ENCODE data around the gene NFE2L1. TPM values are rescaled to one million over a fixed set of nuclear protein-coding genes. Genes with fewer than 3 reads are reported as not detected.

The NFE2L1 gene
- total and polyA plus RNA-seq, 2 experiments from 2014 or later, result 28.0 to 66.4 TPM

GRCh38 chr17:48093341-48094045 lies 45.3 kb downstream of the NFE2L1 start:
- Histone ChIP-seq H4K20me1 (ENCODE audit: insufficient read depth) (0 out of 2 replicates have a peak, but pooled peaks cover 8% of the 10 kb centered on the region), H3K79me2 (ENCODE audit: insufficient read depth) (peaks cover 100% of the 10 kb centered on the region), H3K27me3 (replicated peaks; ENCODE audit: insufficient read depth) (no peaks in the 10 kb centered on the region), H3K27ac (no peak overlapping the region), H3K4me1 (ENCODE audit: insufficient read depth) (peaks cover 4% of the 10 kb centered on the region; the same call in 1 of the 2 replicates), H3K36me3 (ENCODE audit: low read depth) (peaks cover 4% of the 10 kb centered on the region; the same call in 1 of the 2 replicates), H3K9me2 (ENCODE audit: insufficient read depth) (no peaks in the 10 kb centered on the region), H3K9me3 (ENCODE audit: low read depth) (no peaks in the 10 kb centered on the region), H3K9ac (no peak overlapping the region), H3K4me3 (no peak overlapping the region), H3F3A (ENCODE audit: insufficient read depth) (peaks cover 8% of the 10 kb centered on the region; the same call in 1 of the 2 replicates), H3K4me2 (ENCODE audit: unreplicated experiment) (no peak overlapping the region), H2AFZ (no peak overlapping the region)
- no peak for DNase-seq
- in situ Hi-C loops (cut with MboI), result loop anchor here (10.0 kb wide), 1 partner anchor 59 kb away; the partner anchor contains the start of gene COPZ2
- 84 to 88% methylated on average over 11 of the region's 11 CpGs for WGBS, 2 experiments (ENCODE audit: low coverage in 1 of 2, low lambda C conversion rate in 2 of 2, missing lambda C conversion rate in 2 of 2)
- TF ChIP-seq EZH2 (IDR thresholded peaks at IDR 0.05; ENCODE audit: insufficient read depth, poor library complexity, severe bottlenecking) (no peak), EZH2phosphoT487 (IDR thresholded peaks at IDR 0.05; ENCODE audit: insufficient read depth, low read depth) (no peak)

- no peak for TF ChIP-seq EZH2 (IDR thresholded peaks at IDR 0.05; ENCODE audit: insufficient read depth, poor library complexity, severe bottlenecking)
- TF ChIP-seq EZH2phosphoT487 (IDR thresholded peaks at IDR 0.05; ENCODE audit: insufficient read depth, low read depth), result no peak
These were observed 47.5 kb downstream of the NFE2L1 start for GRCh38 chr17:48095611-48096010.

DNA sequence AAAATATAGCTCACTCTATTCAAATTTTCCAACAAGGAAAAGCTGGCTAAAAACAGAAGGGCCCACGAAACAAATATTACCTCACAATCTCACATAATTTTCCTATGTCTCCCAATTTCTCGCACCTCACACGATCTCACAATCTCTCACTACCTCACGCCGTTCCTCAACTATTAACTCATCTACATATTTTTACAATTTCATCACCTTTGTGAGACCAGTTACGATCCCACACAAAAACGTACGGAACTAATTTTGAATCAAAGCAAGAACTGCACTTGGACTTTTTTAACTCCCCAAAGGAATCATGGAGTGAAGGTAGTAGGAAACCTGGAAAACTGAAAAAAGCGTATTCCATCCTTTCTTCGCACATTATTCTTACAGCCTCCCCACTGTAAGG lies 52.0 kb downstream of the NFE2L1 start:
- WGBS, 2 experiments (ENCODE audit: low coverage in 1 of 2, low lambda C conversion rate in 2 of 2, missing lambda C conversion rate in 2 of 2), result 2% methylated on average over 10 of the region's 10 CpGs
- in situ Hi-C loops (cut with MboI), result no loop called here
- H3K4me3 ChIP-seq, result peak overlapping the region; percentile 99

More at GRCh38 chr17:48095611-48096010, 47.5 kb downstream of the NFE2L1 start:
- Histone ChIP-seq H3K27ac (no peak overlapping the region), H3K9ac (no peak overlapping the region), H3K36me3 (ENCODE audit: low read depth) (peaks cover 4% of the 10 kb centered on the region; the same call in 1 of the 2 replicates), H3K9me3 (ENCODE audit: low read depth) (no peaks in the 10 kb centered on the region), H4K20me1 (ENCODE audit: insufficient read depth) (0 out of 2 replicates have a peak, but pooled peaks cover 9% of the 10 kb centered on the region), H3K4me3 (no peak overlapping the region), H3K9me2 (ENCODE audit: insufficient read depth) (no peaks in the 10 kb centered on the region), H3K79me2 (ENCODE audit: insufficient read depth) (peaks cover 96% of the 10 kb centered on the region), H3K27me3 (replicated peaks; ENCODE audit: insufficient read depth) (no peaks in the 10 kb centered on the region), H2AFZ (no peak overlapping the region), H3K4me2 (ENCODE audit: unreplicated experiment) (no peak overlapping the region), H3F3A (ENCODE audit: insufficient read depth) (peaks cover 24% of the 10 kb centered on the region), H3K4me1 (ENCODE audit: insufficient read depth) (peaks cover 10% of the 10 kb centered on the region)
- in situ Hi-C loops (cut with MboI), result loop anchor here (10.0 kb wide), 1 partner anchor 61 kb away; the partner anchor contains the start of gene COPZ2
- WGBS, 2 experiments (ENCODE audit: low coverage in 1 of 2, low lambda C conversion rate in 2 of 2, missing lambda C conversion rate in 2 of 2), result 34 to 41% methylated on average over 4 of the region's 4 CpGs
- peak; percentile 54 for DNase-seq

DNA sequence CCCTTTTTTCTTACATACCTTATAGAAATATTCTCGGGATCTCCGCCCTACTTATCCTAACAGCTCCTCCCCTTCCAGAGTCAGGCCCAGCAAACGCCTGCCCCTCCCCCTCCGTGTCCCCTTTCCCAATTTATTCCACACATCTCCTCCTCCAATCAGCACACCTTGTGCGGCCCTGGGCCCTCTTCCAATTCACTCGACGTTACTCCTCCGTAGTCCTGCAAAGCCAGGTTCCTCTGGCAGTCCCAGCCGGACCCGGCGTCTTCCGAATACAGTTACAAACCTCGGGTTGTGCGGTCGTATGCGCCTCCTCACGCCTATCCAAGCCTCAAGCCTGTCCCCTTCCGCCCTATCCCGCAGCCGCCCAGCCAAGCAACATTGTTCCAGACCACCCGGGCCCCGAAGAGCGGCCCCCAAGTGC lies 52.4 kb downstream of the NFE2L1 start:
- WGBS, 2 experiments (ENCODE audit: low coverage in 1 of 2, low lambda C conversion rate in 2 of 2, missing lambda C conversion rate in 2 of 2), result 1% methylated on average over 21 to 23 of the region's 23 CpGs
- TF ChIP-seq EZH2 (IDR thresholded peaks at IDR 0.05; ENCODE audit: insufficient read depth, poor library complexity, severe bottlenecking), result no peak
- Histone ChIP-seq H3K36me3 (ENCODE audit: low read depth) (no peaks in the 10 kb centered on the region; the same call in 1 of the 2 replicates), H3K9ac (peak overlapping the region; percentile 88), H3K79me2 (ENCODE audit: insufficient read depth) (peaks cover 48% of the 10 kb centered on the region), H3K4me3 (peak overlapping the region; percentile 99), H3K4me1 (ENCODE audit: insufficient read depth) (peaks cover 10% of the 10 kb centered on the region), H3K27ac (peak overlapping the region; percentile 86), H2AFZ (peak overlapping the region; percentile 86), H3K9me2 (ENCODE audit: insufficient read depth) (no peaks in the 10 kb centered on the region), H4K20me1 (ENCODE audit: insufficient read depth) (0 out of 2 replicates have a peak, but pooled peaks cover 9% of the 10 kb centered on the region), H3K9me3 (ENCODE audit: low read depth) (no peaks in the 10 kb centered on the region), H3K4me2 (ENCODE audit: unreplicated experiment) (peak overlapping the region; percentile 81), H3F3A (ENCODE audit: insufficient read depth) (peaks cover 20% of the 10 kb centered on the region), H3K27me3 (replicated peaks; ENCODE audit: insufficient read depth) (no peaks in the 10 kb centered on the region)
- in situ Hi-C loops (cut with MboI), result no loop called here
- DNase-seq, result peak; percentile 77

More for the DNA sequence above, 52.0 kb downstream of the NFE2L1 start:
- peaks cover 10% of the 10 kb centered on the region for H3K4me1 ChIP-seq (ENCODE audit: insufficient read depth)
- peak overlapping the region; percentile 86 for H3K27ac ChIP-seq
- 0 out of 2 replicates have a peak, but pooled peaks cover 9% of the 10 kb centered on the region for H4K20me1 ChIP-seq (ENCODE audit: insufficient read depth)
- H3K36me3 ChIP-seq (ENCODE audit: low read depth), result peaks cover 2% of the 10 kb centered on the region; the same call in 1 of the 2 replicates
- no peak for TF ChIP-seq EZH2 (IDR thresholded peaks at IDR 0.05; ENCODE audit: insufficient read depth, poor library complexity, severe bottlenecking)
- no peak for TF ChIP-seq EZH2phosphoT487 (IDR thresholded peaks at IDR 0.05; ENCODE audit: insufficient read depth, low read depth)
- no peaks in the 10 kb centered on the region for H3K9me3 ChIP-seq (ENCODE audit: low read depth)
- peak overlapping the region; percentile 88 for H3K9ac ChIP-seq
- no peaks in the 10 kb centered on the region for H3K9me2 ChIP-seq (ENCODE audit: insufficient read depth)
- peak overlapping the region; percentile 81 for H3K4me2 ChIP-seq (ENCODE audit: unreplicated experiment)
- DNase-seq, result peak; percentile 86
- peak overlapping the region; percentile 86 for H2AFZ ChIP-seq
- H3K27me3 ChIP-seq (replicated peaks; ENCODE audit: insufficient read depth), result no peaks in the 10 kb centered on the region
- peaks cover 24% of the 10 kb centered on the region for H3F3A ChIP-seq (ENCODE audit: insufficient read depth)
- peaks cover 53% of the 10 kb centered on the region for H3K79me2 ChIP-seq (ENCODE audit: insufficient read depth)
